Uterus (tissue), 4 donors: ENCODE results near the gene ULK3. TPM values are rescaled to one million over a fixed set of nuclear protein-coding genes. Genes with fewer than 3 reads are reported as not detected.
A peak's percentile ranks its signal among the peaks of the same experiment; 100 is the strongest.
"Not testable (repeated sequence)": the region's sequence is repeated elsewhere in the genome, so short reads cannot be mapped to it uniquely, and the experiment has no call there.

Experiments used
- DNase-seq, 2 donors: peaks; one replicate each; pipeline ENCODE4 v3.0.0-alpha.2; 2019 to 2020
- H3K27ac ChIP-seq, 2 donors: fragments of 200-600 bp; sonication (generic); 1 replicate in 1 of 2; 2 replicates in 1 of 2; pipeline ENCODE4 v1.5.1; 2016 to 2018
- H3K27me3 ChIP-seq, 2 donors: fragments of 200-600 bp; sonication (generic); one replicate each; pipeline ENCODE4 v1.5.1; 2018 to 2019; ENCODE audit warnings: control low read depth in 1 of 2
- H3K36me3 ChIP-seq, 2 donors: fragments of 200-600 bp; sonication (generic); one replicate each; pipeline ENCODE4 v1.5.1; 2019; ENCODE audit warnings: control low read depth in 1 of 2
- H3K4me1 ChIP-seq, 2 donors: fragments of 200-600 bp; sonication (generic); one replicate each; pipeline ENCODE4 v1.5.1; 2018 to 2019; ENCODE audit warnings: control low read depth in 1 of 2
- H3K4me3 ChIP-seq, 2 donors: fragments of 200-600 bp; sonication (generic); 1 replicate in 1 of 2; 2 replicates in 1 of 2; pipeline ENCODE4 v1.5.1; 2018 to 2019; ENCODE audit warnings: mild to moderate bottlenecking in 1 of 2
- H3K9me3 ChIP-seq, 2 donors: fragments of 200-600 bp; sonication (generic); one replicate each; pipeline ENCODE4 v1.5.1; 2019; ENCODE audit warnings: control low read depth in 1 of 2
- CTCF ChIP-seq, 4 experiments: fragments of 200-600 bp in 2 of 4; fragments of 450-650 bp in 2 of 4; sonication (generic) in 2 of 4; IDR thresholded peaks; one replicate each; pipeline ENCODE4 v1.5.1; 2016 to 2019; ENCODE audit warnings: antibody characterized with exemption in 4 of 4, mild to moderate bottlenecking in 2 of 4, moderate library complexity in 1 of 4
- POLR2A ChIP-seq, 2 donors: fragments of 450-650 bp; IDR thresholded peaks; one replicate each; pipeline ENCODE4 v1.6.1; 2016; ENCODE audit warnings: antibody characterized with exemption in 2 of 2, mild to moderate bottlenecking in 1 of 2, moderate library complexity in 1 of 2
- intact Hi-C: fragments of 100-400 bp; cut with DNase I; formaldehyde crosslinking; loops from one replicate; pipeline ENCODE4 v1.15.1; 2023; ENCODE audit warnings: low total_unique reads
- total RNA-seq, 4 donors: library from RNA; depleted of rRNA in 3 of 4; stranded (reverse); fragments of >200 nt in 3 of 4; gene quantifications; one replicate each; pipeline versions ENCODE4 v1.1.0 to v1.2.4, GENCODE V29; 2014 to 2023
- donor health status: DM: yes; HTN: yes; CAD: no.

Gene ULK3
- total RNA-seq, 4 donors from 2014 or later, result 29.0 to 105 (median 41.2) TPM

GRCh38 chr15:74889883-74890664 is 47.1 kb upstream of the ULK3 start, which contains the start of gene MPI:
Gene MPI (plus strand): TSS chr15:74890042. CDS start chr15:74890074, 32 bp downstream.
- no peaks in the 10 kb centered on the region for H3K36me3 ChIP-seq
- intact Hi-C loops, result no loop called here
- H3K9me3 ChIP-seq, result no peaks in the 10 kb centered on the region
- H3K27me3 ChIP-seq, result no peaks in the 10 kb centered on the region
- H3K27ac ChIP-seq, result peak within 1 kb of the TSS; percentile 81 to 85
- H3K4me1 ChIP-seq, result peaks cover 0 to 11% of the 10 kb centered on the region in 2 donors
- peak in 1 of 2 donors; percentile 63 for TF ChIP-seq POLR2A (IDR thresholded peaks at IDR 0.05)
- TF ChIP-seq CTCF (IDR thresholded peaks at IDR 0.05), result peak in 1 of 4 experiments; percentile 41
- H3K4me3 ChIP-seq, result peak within 1 kb of the TSS; percentile 83 to 87
- DNase-seq, result peak; percentile 78 to 81

GRCh38 chr15:74889390-74889882 is 46.5 kb upstream of the ULK3 start:
- DNase-seq, result peak in 1 of 2 donors; percentile 39
- Histone ChIP-seq H3K27ac (peak overlapping the region; percentile 81 to 85), H3K9me3 (no peaks in the 10 kb centered on the region), H3K36me3 (no peaks in the 10 kb centered on the region), H3K4me3 (peak overlapping the region; percentile 83 to 87), H3K27me3 (no peaks in the 10 kb centered on the region), H3K4me1 (peaks cover 0 to 11% of the 10 kb centered on the region in 2 donors)
- TF ChIP-seq CTCF (IDR thresholded peaks at IDR 0.05) (no peak), POLR2A (IDR thresholded peaks at IDR 0.05) (no peak)
- intact Hi-C loops, result no loop called here

GRCh38 chr15:74888716-74889115 is 45.8 kb upstream of the ULK3 start:
- Histone ChIP-seq H3K9me3 (no peaks in the 10 kb centered on the region), H3K36me3 (no peaks in the 10 kb centered on the region), H3K27ac (no peak overlapping the region), H3K4me3 (no peak overlapping the region), H3K27me3 (no peaks in the 10 kb centered on the region), H3K4me1 (peaks cover 0 to 11% of the 10 kb centered on the region in 2 donors)
- no peak for TF ChIP-seq POLR2A (IDR thresholded peaks at IDR 0.05)
- no peak for TF ChIP-seq CTCF (IDR thresholded peaks at IDR 0.05)
- intact Hi-C loops, result no loop called here
- DNase-seq, result no peak

GRCh38 chr15:74887537-74888193 is 44.7 kb upstream of the ULK3 start:
- DNase-seq, H3K9me3 ChIP-seq, H3K27me3 ChIP-seq, intact Hi-C loops, H3K36me3 ChIP-seq, H3K4me3 ChIP-seq, H3K27ac ChIP-seq: not testable (repeated sequence)
- peaks cover 0 to 11% of the 10 kb centered on the region in 2 donors for H3K4me1 ChIP-seq

GRCh38 chr15:74885461-74885860 is 42.5 kb upstream of the ULK3 start:
- H3K27me3 ChIP-seq, result no peaks in the 10 kb centered on the region

More at GRCh38 chr15:74885461-74885860, 42.5 kb upstream of the ULK3 start:
- Histone ChIP-seq H3K4me1 (peaks cover 0 to 9% of the 10 kb centered on the region in 2 donors), H3K27ac (no peak overlapping the region), H3K4me3 (no peak overlapping the region), H3K36me3 (no peaks in the 10 kb centered on the region), H3K9me3 (no peaks in the 10 kb centered on the region)
- no peak for DNase-seq
- intact Hi-C loops, result no loop called here
- TF ChIP-seq CTCF (IDR thresholded peaks at IDR 0.05) (no peak), POLR2A (IDR thresholded peaks at IDR 0.05) (no peak)
